HCT116 (cell line): ENCODE data around the gene ORM1. TPM values are rescaled to one million over a fixed set of nuclear protein-coding genes. Genes with fewer than 3 reads are reported as not detected.
A peak's percentile ranks its signal among the peaks of the same experiment; 100 is the strongest.
"Not testable (repeated sequence)": the region's sequence is repeated elsewhere in the genome, so short reads cannot be mapped to it uniquely, and the experiment has no call there.

Source experiments
- ATAC-seq: fragments of 200-7000 bp; cut with Tn5 transposase; 2 replicates; pipeline ENCODE4 v1.9.1; 2020; ENCODE audit warnings: mild to moderate bottlenecking, moderate library complexity
- BruUV-seq: library from RNA; stranded (reverse); fragments of 400-500 nt; replicated peaks from 2 replicates; lab custom pipeline; 2021; lab: Mats Ljungman, UMichigan
- CTCF ChIA-PET: fragments of 300-600 bp; sonication (Branson Sonifier 250); formaldehyde crosslinking; loops from one replicate; lab custom pipeline; 2021; ENCODE audit warnings: antibody characterized with exemption; lab: Charles Lee
- POLR2A ChIA-PET: fragments of 300-600, 350-600 bp; sonication (Branson Sonifier 250); formaldehyde crosslinking; loops from one replicate; lab custom pipeline; 2021; ENCODE audit warnings: antibody characterized with exemption; lab: Charles Lee
- RAD21 ChIA-PET, 2 experiments: fragments of 300-600 bp; sonication (Branson Sonifier 250); formaldehyde crosslinking; loops; one replicate each; lab custom pipeline; 2023; ENCODE audit warnings: low total read pairs in 2 of 2; ENCODE audit not compliant: uncharacterized antibody in 2 of 2, unreplicated experiment in 2 of 2, low non-redundant PET in 1 of 2; lab: Charles Lee
- DNase-seq: peaks from one replicate; pipeline ENCODE4 v3.0.0-alpha.2; 2010; ENCODE audit warnings: low read depth, low spot score
- H2AFZ ChIP-seq: fragments of 200-600 bp; shearing (Covaris generic), sonication (generic); 2 replicates; pipeline ENCODE4 v1.6.1; 2017; ENCODE audit warnings: low read depth, mixed run types, mixed read lengths, antibody characterized with exemption, low read length; ENCODE audit not compliant: poor library complexity, severe bottlenecking
- H3K27ac ChIP-seq: 2 replicates; pipeline ENCODE4 v1.5.1; 2012; ENCODE audit warnings: low read depth, low read length
- H3K27me3 ChIP-seq: fragments of 200-600 bp; sonication (generic); 2 replicates; pipeline ENCODE4 v1.6.1; 2016; ENCODE audit warnings: mixed run types, low read length, mixed read lengths; ENCODE audit not compliant: insufficient read depth
- H3K36me3 ChIP-seq, 2 experiments: fragments of 200-500 bp in 1 of 2; fragments of 200-600 bp in 1 of 2; sonication (Bioruptor generic) in 1 of 2; sonication (generic) in 1 of 2; 2 replicates each; pipeline versions ENCODE4 v1.5.1 to v1.6.1; 2014 to 2016; ENCODE audit warnings: low read length in 2 of 2, inconsistent platforms in 1 of 2, mixed read lengths in 1 of 2, mixed run types in 1 of 2; ENCODE audit not compliant: insufficient read depth in 2 of 2, control insufficient read depth in 1 of 2
- H3K4me1 ChIP-seq, 2 experiments: fragments of 200-600 bp in 1 of 2; sonication (generic) in 1 of 2; 2 replicates each; pipeline versions ENCODE4 v1.5.1 to v1.6.1; 2012 to 2017; ENCODE audit warnings: low read length in 2 of 2, inconsistent platforms in 1 of 2, mild to moderate bottlenecking in 1 of 2, mixed read lengths in 1 of 2, mixed run types in 1 of 2, moderate library complexity in 1 of 2; ENCODE audit not compliant: insufficient read depth in 2 of 2, control insufficient read depth in 1 of 2
- H3K4me2 ChIP-seq: fragments of 200-600 bp; sonication (generic); 2 replicates; pipeline ENCODE4 v1.6.1; 2017; ENCODE audit warnings: mixed run types, low read length, mixed read lengths
- H3K4me3 ChIP-seq, 2 experiments: fragments of 200-600 bp in 1 of 2; sonication (generic) in 1 of 2; replicated peaks in 1 of 2; 2 replicates each; pipeline ENCODE4 v1.5.1; 2011 to 2016; ENCODE audit warnings: low read length in 2 of 2, control low read depth in 1 of 2, low read depth in 1 of 2, mild to moderate bottlenecking in 1 of 2, mixed read lengths in 1 of 2, mixed run types in 1 of 2
- H3K79me2 ChIP-seq: fragments of 200-600 bp; sonication (generic); 2 replicates; pipeline ENCODE4 v1.6.1; 2017; ENCODE audit warnings: mild to moderate bottlenecking, mixed run types, low read length, moderate library complexity, mixed read lengths; ENCODE audit not compliant: insufficient read depth
- H3K9ac ChIP-seq: fragments of 200-600 bp; sonication (generic); 2 replicates; pipeline ENCODE4 v1.6.1; 2016; ENCODE audit warnings: low read length, mixed read lengths
- H3K9me2 ChIP-seq: fragments of 200-600 bp; sonication (generic), shearing (Covaris generic); 2 replicates; pipeline ENCODE4 v1.6.1; 2017; ENCODE audit warnings: mixed run types, mild to moderate bottlenecking, moderate library complexity; ENCODE audit not compliant: insufficient read depth
- H3K9me3 ChIP-seq, 2 experiments: fragments of 200-500 bp in 1 of 2; fragments of 200-600 bp in 1 of 2; sonication (Bioruptor generic) in 1 of 2; sonication (generic) in 1 of 2; 2 replicates each; pipeline ENCODE4 v1.6.1; 2014 to 2017; ENCODE audit warnings: low read length in 2 of 2, mixed read lengths in 2 of 2, inconsistent platforms in 1 of 2, low read depth in 1 of 2, mild to moderate bottlenecking in 1 of 2, mixed run types in 1 of 2, moderate library complexity in 1 of 2; ENCODE audit not compliant: control insufficient read depth in 1 of 2, insufficient read depth in 1 of 2
- H4K20me1 ChIP-seq: fragments of 200-600 bp; sonication (generic), shearing (Covaris generic); 2 replicates; pipeline ENCODE4 v1.6.1; 2017; ENCODE audit warnings: mixed run types, mild to moderate bottlenecking, moderate library complexity; ENCODE audit not compliant: insufficient read depth
- CEBPB ChIP-seq: IDR thresholded peaks from 2 replicates; pipeline ENCODE4 v1.6.1; 2012; ENCODE audit warnings: low read depth
- ELF1 ChIP-seq: IDR thresholded peaks from 2 replicates; pipeline ENCODE4 v1.6.1; 2012; ENCODE audit warnings: low read depth, borderline replicate concordance
- EZH2 ChIP-seq: fragments of 200-600 bp; sonication (generic); IDR thresholded peaks from 2 replicates; pipeline ENCODE4 v1.6.1; 2017; ENCODE audit warnings: antibody characterized with exemption, mixed run types
- EZH2phosphoT487 ChIP-seq: fragments of 200-600 bp; IDR thresholded peaks from 2 replicates; pipeline ENCODE4 v1.6.1; 2018; ENCODE audit warnings: antibody characterized with exemption, borderline replicate concordance
- FOSL1 ChIP-seq: IDR thresholded peaks from 2 replicates; pipeline ENCODE4 v1.6.1; 2012; ENCODE audit warnings: low read depth
- MAX ChIP-seq: IDR thresholded peaks from 2 replicates; pipeline ENCODE4 v1.6.1; 2012
- RAD21 ChIP-seq: IDR thresholded peaks from 2 replicates; pipeline ENCODE4 v1.6.1; 2012; ENCODE audit warnings: low read depth, mild to moderate bottlenecking
- SIN3A ChIP-seq: IDR thresholded peaks from 2 replicates; pipeline ENCODE4 v1.6.1; 2012; ENCODE audit warnings: low read depth
- SP1 ChIP-seq: IDR thresholded peaks from 2 replicates; pipeline ENCODE4 v1.6.1; 2012; ENCODE audit warnings: low read depth
- SRF ChIP-seq: IDR thresholded peaks from 2 replicates; pipeline ENCODE4 v1.6.1; 2012; ENCODE audit warnings: low read depth
- YY1 ChIP-seq: IDR thresholded peaks from 2 replicates; pipeline ENCODE4 v1.6.1; 2011; ENCODE audit warnings: low read length, low read depth, moderate library complexity, mild to moderate bottlenecking; ENCODE audit not compliant: insufficient replicate concordance; ENCODE audit errors: extremely low read depth
- ZFX ChIP-seq: fragments of 450-650 bp; IDR thresholded peaks from 2 replicates; pipeline ENCODE4 v1.6.1; 2017
- intact Hi-C: fragments of 100-400 bp; cut with micrococcal nuclease; formaldehyde crosslinking; loops from 2 replicates; pipeline ENCODE4 v1.10.0; 2022
- total RNA-seq: library from RNA; stranded (reverse); gene quantifications from one replicate; pipeline ENCODE4 v1.2.1, GENCODE V29; 2021; ENCODE audit not compliant: unreplicated experiment
- TF ChIP-seq, protein P1 (sequence below), 3 experiments: fragments of 200-600 bp in 1 of 3; sonication (generic) in 1 of 3; IDR thresholded peaks in 2 of 3; conservative IDR thresholded peaks in 1 of 3; 2 replicates each; pipeline ENCODE4 v1.5.1; 2012 to 2017; ENCODE audit warnings: low read depth in 2 of 3, low read length in 2 of 3, antibody characterized with exemption in 1 of 3, borderline replicate concordance in 1 of 3, control low read depth in 1 of 3, mild to moderate bottlenecking in 1 of 3, mixed read lengths in 1 of 3, mixed run types in 1 of 3, moderate library complexity in 1 of 3; ENCODE audit not compliant: insufficient read depth in 1 of 3

ORM1 gene
- total RNA-seq, 1 experiment from 2014 or later: 5.6 TPM

- H2AFZ ChIP-seq, H3K9me3 ChIP-seq, H3K4me3 ChIP-seq, H3K27me3 ChIP-seq, POLR2A ChIA-PET, RAD21 ChIA-PET, H3K36me3 ChIP-seq, H4K20me1 ChIP-seq, DNase-seq, H3K4me2 ChIP-seq, intact Hi-C loops, CTCF ChIA-PET, H3K4me1 ChIP-seq, BruUV-seq, H3K79me2 ChIP-seq, H3K27ac ChIP-seq, H3K9ac ChIP-seq, H3K9me2 ChIP-seq: not testable (repeated sequence)
- 0 out of 2 replicates have a peak, but pooled peaks have one; percentile 15 for ATAC-seq
Measured at GRCh38 chr9:114332474-114333040, 9.7 kb downstream of the ORM1 start.

DNA sequence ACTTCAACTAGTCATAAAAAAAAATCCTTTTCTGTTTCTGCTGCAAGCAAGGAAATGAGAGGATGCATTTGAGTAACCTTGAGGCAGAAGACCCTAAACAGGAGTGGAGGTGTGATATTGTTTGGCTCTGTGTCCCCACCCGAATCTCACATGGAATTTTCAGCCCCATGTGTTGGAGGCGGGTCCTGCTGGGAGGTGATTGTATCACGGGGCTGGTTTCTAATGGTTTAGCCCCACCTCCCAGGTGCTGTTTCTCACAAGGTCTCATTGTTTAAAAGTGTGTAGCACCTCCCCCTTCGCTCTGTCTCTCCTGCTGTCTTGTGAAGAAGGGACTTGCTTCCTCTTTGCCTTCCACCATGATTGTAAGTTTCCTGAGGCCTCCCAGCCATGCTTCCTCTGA lies 10.8 kb downstream of the ORM1 start:
- RAD21 ChIA-PET, H3K27me3 ChIP-seq, H3K9me3 ChIP-seq, H3K4me2 ChIP-seq, H4K20me1 ChIP-seq, POLR2A ChIA-PET, H3K27ac ChIP-seq, DNase-seq, H3K4me1 ChIP-seq, H3K9ac ChIP-seq, H3K9me2 ChIP-seq, H3K36me3 ChIP-seq, CTCF ChIA-PET, BruUV-seq, H2AFZ ChIP-seq, H3K79me2 ChIP-seq, H3K4me3 ChIP-seq, intact Hi-C loops: not testable (repeated sequence)
- ATAC-seq: peak; percentile 53

GRCh38 chr9:114334490-114334889 lies 11.6 kb downstream of the ORM1 start:
- H3K4me1 ChIP-seq: no peaks in the 10 kb centered on the region

More at GRCh38 chr9:114334490-114334889, 11.6 kb downstream of the ORM1 start:
- H3K36me3 ChIP-seq: no peaks in the 10 kb centered on the region
- ChIA-PET CTCF (no interaction called here), POLR2A (no interaction called here), RAD21 (no interaction called here)
- ATAC-seq (no peak), DNase-seq (no peak)
- no TSS peak for BruUV-seq
- H4K20me1 ChIP-seq: no peaks in the 10 kb centered on the region
- no peak overlapping the region for H3K27ac ChIP-seq
- no peaks in the 10 kb centered on the region for H3K9me2 ChIP-seq
- H3K27me3 ChIP-seq: no peaks in the 10 kb centered on the region
- H3K9ac ChIP-seq: no peak overlapping the region
- no peaks in the 10 kb centered on the region for H3K79me2 ChIP-seq
- H3K4me2 ChIP-seq: no peak overlapping the region
- no peak overlapping the region for H3K4me3 ChIP-seq
- intact Hi-C loops: no loop called here
- no peak overlapping the region for H2AFZ ChIP-seq
- H3K9me3 ChIP-seq: no peaks in the 10 kb centered on the region
- no peak for TF ChIP-seq ELF1
- TF ChIP-seq EZH2: no peak
- TF ChIP-seq ZFX: no peak
- no peak for TF ChIP-seq EZH2phosphoT487
- TF ChIP-seq SRF: no peak
- TF ChIP-seq CEBPB: no peak
- no peak for TF ChIP-seq FOSL1
- no peak for TF ChIP-seq SP1
- TF ChIP-seq SIN3A: no peak
- TF ChIP-seq, protein P1, sequence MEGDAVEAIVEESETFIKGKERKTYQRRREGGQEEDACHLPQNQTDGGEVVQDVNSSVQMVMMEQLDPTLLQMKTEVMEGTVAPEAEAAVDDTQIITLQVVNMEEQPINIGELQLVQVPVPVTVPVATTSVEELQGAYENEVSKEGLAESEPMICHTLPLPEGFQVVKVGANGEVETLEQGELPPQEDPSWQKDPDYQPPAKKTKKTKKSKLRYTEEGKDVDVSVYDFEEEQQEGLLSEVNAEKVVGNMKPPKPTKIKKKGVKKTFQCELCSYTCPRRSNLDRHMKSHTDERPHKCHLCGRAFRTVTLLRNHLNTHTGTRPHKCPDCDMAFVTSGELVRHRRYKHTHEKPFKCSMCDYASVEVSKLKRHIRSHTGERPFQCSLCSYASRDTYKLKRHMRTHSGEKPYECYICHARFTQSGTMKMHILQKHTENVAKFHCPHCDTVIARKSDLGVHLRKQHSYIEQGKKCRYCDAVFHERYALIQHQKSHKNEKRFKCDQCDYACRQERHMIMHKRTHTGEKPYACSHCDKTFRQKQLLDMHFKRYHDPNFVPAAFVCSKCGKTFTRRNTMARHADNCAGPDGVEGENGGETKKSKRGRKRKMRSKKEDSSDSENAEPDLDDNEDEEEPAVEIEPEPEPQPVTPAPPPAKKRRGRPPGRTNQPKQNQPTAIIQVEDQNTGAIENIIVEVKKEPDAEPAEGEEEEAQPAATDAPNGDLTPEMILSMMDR (IDR thresholded peaks at IDR 0.05 in 2 of 3, conservative IDR thresholded peaks at IDR 0.05 in 1 of 3; ENCODE audit: borderline replicate concordance in 1 of 3, insufficient read depth in 1 of 3, low read depth in 2 of 3, low read length in 2 of 3): no peak
- no peak for TF ChIP-seq RAD21
- no peak for TF ChIP-seq MAX
- no peak for TF ChIP-seq YY1
- TF ChIP-seq, all 23 proteins: peak for 0
